IPS-18c (cell line): ENCODE data around the gene ALOX5.

Experiments
- H3K4me3 ChIP-seq: 2 replicates; pipeline ENCODE4 v1.7.0; 2013; ENCODE audit warnings: low read depth, mild to moderate bottlenecking, low read length, moderate library complexity; ENCODE audit not compliant: insufficient read depth
- H3K9me3 ChIP-seq: one replicate; pipeline ENCODE4 v1.6.1; 2013; ENCODE audit warnings: mild to moderate bottlenecking, low read length, moderate library complexity; ENCODE audit not compliant: control insufficient read depth, insufficient read depth

The ALOX5 gene

GRCh38 chr10:45416603-45417002 lies 42.6 kb downstream of the ALOX5 start:
- Histone ChIP-seq H3K4me3 (no peak overlapping the region), H3K9me3 (peaks cover 3% of the 10 kb centered on the region)

DNA sequence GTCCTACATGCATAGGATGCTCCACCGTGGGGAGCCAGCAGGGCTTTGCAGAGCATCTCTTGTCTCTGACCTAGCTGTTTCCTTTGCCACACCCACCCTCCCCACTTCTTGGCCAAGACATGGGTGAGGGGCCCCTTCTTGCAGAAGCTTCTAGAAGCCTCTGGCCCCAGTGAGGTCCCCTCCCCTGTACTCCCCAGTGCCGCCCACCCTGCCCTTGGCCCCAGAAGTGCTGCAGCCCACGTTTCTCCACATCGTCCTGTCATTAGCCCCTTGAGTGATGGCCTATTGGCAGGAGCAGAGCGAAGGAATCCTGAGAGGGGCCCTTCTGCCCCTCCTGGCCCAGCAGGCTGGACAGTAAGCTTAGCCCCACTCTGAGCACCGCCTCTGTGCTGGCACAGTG lies 43.7 kb downstream of the ALOX5 start:
- no peak overlapping the region for H3K4me3 ChIP-seq
- no peaks in the 10 kb centered on the region for H3K9me3 ChIP-seq

GRCh38 chr10:45418417-45418848 lies 44.4 kb downstream of the ALOX5 start:
- Histone ChIP-seq H3K4me3 (peak overlapping the region; percentile 62), H3K9me3 (no peaks in the 10 kb centered on the region)

GRCh38 chr10:45418849-45419675 lies 45.0 kb downstream of the ALOX5 start:
- H3K4me3 ChIP-seq, result peak overlapping the region; percentile 62

DNA sequence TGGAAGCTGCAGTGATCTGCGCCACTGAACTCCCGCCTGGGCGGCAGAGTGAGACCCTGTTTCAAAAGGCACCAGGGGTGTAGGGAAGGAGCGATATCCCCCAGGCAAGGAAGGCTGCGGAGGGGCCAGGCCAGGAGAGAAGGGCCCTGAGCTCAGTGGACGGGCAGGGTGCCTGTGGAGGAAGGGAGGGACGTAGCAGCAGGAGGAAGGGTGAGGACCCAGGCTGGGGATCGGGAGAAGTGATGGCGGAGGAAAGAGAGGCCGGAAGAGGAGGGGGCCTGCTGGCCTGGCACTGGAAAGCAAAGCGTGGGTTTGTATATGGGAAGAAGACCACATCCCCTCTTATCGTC lies 45.6 kb downstream of the ALOX5 start:
- H3K4me3 ChIP-seq, result peak overlapping the region; percentile 62
- H3K9me3 ChIP-seq, result no peaks in the 10 kb centered on the region

More at GRCh38 chr10:45418849-45419675, 45.0 kb downstream of the ALOX5 start:
- no peaks in the 10 kb centered on the region for H3K9me3 ChIP-seq

- H3K4me3 ChIP-seq, result no peak overlapping the region
Observed at GRCh38 chr10:45420453-45421192, 46.6 kb downstream of the ALOX5 start.

GRCh38 chr10:45421221-45422097 lies 47.4 kb downstream of the ALOX5 start:
- no peaks in the 10 kb centered on the region for H3K9me3 ChIP-seq
- no peak overlapping the region for H3K4me3 ChIP-seq

More at GRCh38 chr10:45420453-45421192, 46.6 kb downstream of the ALOX5 start:
- no peaks in the 10 kb centered on the region for H3K9me3 ChIP-seq

GRCh38 chr10:45422207-45422865 lies 48.3 kb downstream of the ALOX5 start:
- no peak overlapping the region for H3K4me3 ChIP-seq
- H3K9me3 ChIP-seq, result no peaks in the 10 kb centered on the region

GRCh38 chr10:45422866-45423659 lies 49.0 kb downstream of the ALOX5 start:
- H3K4me3 ChIP-seq, result no peak overlapping the region
- H3K9me3 ChIP-seq, result no peaks in the 10 kb centered on the region

DNA sequence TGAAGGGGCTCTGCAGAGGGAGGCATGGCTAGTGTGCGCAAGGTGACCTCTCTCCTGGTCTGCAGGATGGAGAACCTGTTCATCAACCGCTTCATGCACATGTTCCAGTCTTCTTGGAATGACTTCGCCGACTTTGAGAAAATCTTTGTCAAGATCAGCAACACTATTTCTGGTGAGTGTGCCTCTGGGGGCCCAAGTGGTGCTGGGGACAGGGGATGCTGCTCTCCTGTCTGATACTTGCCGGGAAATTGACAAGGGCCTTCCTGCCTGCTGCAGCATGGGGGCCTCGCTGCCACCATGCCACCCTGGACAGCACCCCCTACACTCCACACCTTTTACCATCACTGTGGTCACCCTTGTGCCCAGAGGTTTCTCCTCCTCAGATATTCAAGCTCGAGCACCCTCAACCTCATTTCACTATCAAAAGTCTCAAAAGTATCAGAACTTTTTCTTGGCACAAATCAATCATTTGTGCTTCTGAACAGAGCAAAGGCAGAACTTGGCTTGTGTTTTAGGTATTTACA lies 50.0 kb downstream of the ALOX5 start:
- H3K4me3 ChIP-seq, result no peak overlapping the region
- no peaks in the 10 kb centered on the region for H3K9me3 ChIP-seq

GRCh38 chr10:45424668-45425404 lies 50.8 kb downstream of the ALOX5 start:
- Histone ChIP-seq H3K9me3 (no peaks in the 10 kb centered on the region), H3K4me3 (no peak overlapping the region)

DNA sequence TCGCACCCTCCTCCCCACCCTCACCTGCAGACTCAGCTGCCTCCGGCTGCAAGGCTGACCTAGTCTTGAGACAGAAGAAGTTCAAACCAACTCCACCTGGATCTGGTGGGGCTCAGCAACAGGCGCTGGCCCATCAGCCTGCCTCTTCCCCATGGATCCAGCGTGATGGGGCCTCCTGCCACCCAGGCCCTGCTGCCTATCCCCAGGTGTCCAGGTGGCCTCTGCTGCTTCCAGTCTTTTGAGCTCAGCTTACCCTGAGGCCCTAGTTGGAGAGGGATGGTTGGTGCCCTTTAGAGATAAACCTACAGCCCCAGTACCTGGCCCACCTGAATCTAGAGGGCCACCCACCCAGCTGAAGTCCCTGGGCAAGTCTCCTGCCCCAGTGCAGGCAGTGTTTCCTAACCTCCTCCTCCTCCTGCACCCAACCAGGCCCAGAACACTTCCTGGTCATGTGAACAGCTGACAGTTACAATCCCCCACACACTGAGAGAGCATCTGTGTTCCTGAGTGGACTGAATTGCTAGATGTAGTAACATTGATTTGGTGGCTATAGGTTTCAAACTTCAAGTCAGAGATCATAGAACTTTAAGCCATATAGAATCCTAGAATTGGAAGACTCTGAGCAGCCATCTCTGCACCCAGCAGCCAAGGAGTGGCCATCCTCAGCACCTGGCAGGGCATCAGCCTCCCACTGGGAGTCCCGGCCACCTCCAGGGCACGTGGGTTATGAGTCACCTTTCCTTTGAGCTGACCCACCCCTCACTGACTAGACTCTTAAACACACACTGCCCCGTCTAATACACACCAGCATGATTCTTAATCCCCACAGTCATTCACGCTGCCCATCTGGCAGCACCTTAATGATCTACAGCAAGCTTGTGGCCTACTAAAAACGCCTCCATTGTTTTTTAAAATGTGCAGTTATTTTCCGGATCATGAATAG lies 51.9 kb downstream of the ALOX5 start:
- no peaks in the 10 kb centered on the region for H3K9me3 ChIP-seq
- H3K4me3 ChIP-seq, result no peak overlapping the region

DNA sequence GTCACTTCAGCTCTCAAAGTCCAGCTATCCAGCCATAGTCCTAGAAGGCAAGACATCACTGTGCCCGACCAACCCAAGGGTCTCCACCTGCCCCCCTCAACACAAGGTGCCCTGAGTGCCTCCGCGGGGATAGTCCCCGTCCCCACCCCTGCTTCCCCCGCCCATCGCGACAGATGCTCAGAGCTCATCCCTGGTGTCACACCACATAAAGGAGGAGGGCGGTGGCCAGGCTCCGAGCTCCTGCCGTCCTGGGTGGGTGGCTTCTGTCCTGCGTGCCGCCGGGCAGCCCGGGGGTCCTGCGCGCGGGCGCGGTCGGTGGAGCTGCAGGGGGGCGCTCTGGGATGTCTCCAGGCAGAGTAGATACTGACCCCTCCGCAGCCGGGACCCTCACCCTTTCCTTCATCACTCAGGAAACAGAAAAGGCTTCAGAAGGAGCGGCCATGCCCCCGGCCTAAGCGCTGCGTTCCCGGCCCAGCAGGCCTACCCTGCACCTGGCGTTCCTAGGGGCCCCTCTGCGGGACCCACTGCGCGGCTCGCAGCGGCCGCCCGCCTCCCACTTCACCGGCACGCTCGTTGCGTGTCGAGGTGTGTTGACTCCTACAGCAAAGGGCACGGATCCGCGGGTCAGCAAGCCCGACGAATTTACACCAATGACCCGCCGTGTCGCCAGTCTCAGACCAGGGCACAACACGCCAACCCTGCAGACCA lies 53.4 kb downstream of the ALOX5 start:
- no peaks in the 10 kb centered on the region for H3K9me3 ChIP-seq
- H3K4me3 ChIP-seq, result no peak overlapping the region

DNA sequence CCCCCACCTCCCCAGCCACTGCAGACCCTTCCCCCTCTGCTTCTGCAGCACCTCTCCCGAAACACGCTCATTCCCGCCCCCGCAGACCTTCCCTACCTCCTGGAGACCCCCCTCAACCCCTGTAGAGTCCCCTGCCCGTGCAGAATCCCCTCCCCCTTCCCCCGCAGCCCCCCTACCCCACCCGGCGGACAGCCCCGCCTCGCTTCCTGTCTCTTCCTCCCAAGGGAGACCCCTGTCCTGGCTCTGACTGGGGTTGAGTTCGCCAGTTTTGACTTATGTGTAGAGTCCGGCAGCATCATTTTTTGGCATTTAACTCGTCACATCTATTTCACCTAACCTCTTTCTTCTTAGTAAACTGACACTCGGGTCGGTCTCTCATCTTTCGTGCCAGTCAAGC lies 54.0 kb downstream of the ALOX5 start:
- H3K9me3 ChIP-seq, result no peaks in the 10 kb centered on the region
- H3K4me3 ChIP-seq, result no peak overlapping the region
